ENCODE data around the gene GPR156.

GPR156 gene

DNA sequence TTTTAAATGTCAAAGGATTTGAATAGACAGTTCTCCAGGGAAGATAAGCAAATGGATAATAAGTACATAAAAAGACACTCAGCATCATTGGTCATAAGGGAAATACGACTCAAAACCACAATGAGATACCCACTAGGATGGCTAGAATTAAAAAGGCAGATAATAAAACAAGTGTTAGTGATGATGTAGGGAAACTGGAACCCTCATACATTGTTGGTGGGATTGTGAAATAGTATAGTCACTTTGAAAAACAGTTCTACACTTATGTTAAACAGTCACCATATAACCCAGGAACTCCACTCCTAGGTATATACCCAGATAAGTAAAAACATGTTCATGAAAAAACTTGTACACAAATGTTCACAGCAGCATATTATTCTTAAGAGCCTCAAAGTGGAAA is 72.5 kb downstream of the GPR156 start:
- H3K36me3 ChIP-seq (replicated peaks; ENCODE audit: insufficient read depth, low read length), result no peaks in the 10 kb centered on the region
- no peak for DNase-seq

DNA sequence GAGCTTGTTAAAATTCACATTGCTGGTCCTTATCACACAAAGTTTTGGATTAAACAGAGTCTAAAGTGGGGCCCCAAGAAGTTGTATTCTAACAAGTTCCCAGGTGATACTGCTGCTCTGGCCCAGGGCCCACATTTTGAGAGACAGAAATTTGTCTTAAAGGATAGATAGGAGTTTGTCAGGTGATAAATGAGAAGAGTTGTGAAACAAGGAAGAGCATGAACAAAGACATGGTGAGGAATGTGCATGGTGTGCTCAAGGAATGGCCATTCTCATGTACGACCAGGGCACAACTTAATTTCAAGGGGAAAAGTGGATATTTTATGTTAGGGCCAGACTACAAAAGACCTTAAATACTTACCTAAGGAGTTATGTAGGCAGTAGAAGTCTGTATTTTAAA is 75.6 kb downstream of the GPR156 start:
- no peak overlapping the region for H3K4me2 ChIP-seq (ENCODE audit: low read depth, low read length)
- no peak overlapping the region for H3K4me3 ChIP-seq (ENCODE audit: low read length)
- H3K9ac ChIP-seq (ENCODE audit: low read length), result no peak overlapping the region
- no peaks in the 10 kb centered on the region for H3F3A ChIP-seq (ENCODE audit: insufficient read depth, low read length)
- no peaks in the 10 kb centered on the region for H3K9me2 ChIP-seq (replicated peaks; ENCODE audit: insufficient read depth, low read length)
- no peak for DNase-seq
- no peaks in the 10 kb centered on the region for H4K20me1 ChIP-seq (ENCODE audit: insufficient read depth, low read length)
- H3K27me3 ChIP-seq (replicated peaks; ENCODE audit: insufficient read depth, low read length), result no peaks in the 10 kb centered on the region
- no peaks in the 10 kb centered on the region for H3K9me3 ChIP-seq (replicated peaks; ENCODE audit: insufficient read depth, low read length)
- no peak overlapping the region for H2AFZ ChIP-seq (ENCODE audit: low read length)
- H3K36me3 ChIP-seq (replicated peaks; ENCODE audit: insufficient read depth, low read length), result no peaks in the 10 kb centered on the region
- no peaks in the 10 kb centered on the region for H3K4me1 ChIP-seq (ENCODE audit: low read length)
- H3K27ac ChIP-seq (ENCODE audit: low read length), result no peak overlapping the region
- no peaks in the 10 kb centered on the region for H3K79me2 ChIP-seq (ENCODE audit: low read length)
- no peak for TF ChIP-seq EZH2phosphoT487 (IDR thresholded peaks at IDR 0.05; ENCODE audit: low read length)

More for the DNA sequence above, 72.5 kb downstream of the GPR156 start:
- H3K79me2 ChIP-seq (ENCODE audit: low read length), result no peaks in the 10 kb centered on the region
- no peak overlapping the region for H2AFZ ChIP-seq (ENCODE audit: low read length)
- no peaks in the 10 kb centered on the region for H3F3A ChIP-seq (ENCODE audit: insufficient read depth, low read length)
- no peak overlapping the region for H3K4me3 ChIP-seq (ENCODE audit: low read length)
- no peak overlapping the region for H3K4me2 ChIP-seq (ENCODE audit: low read depth, low read length)
- no peaks in the 10 kb centered on the region for H3K9me2 ChIP-seq (replicated peaks; ENCODE audit: insufficient read depth, low read length)
- H4K20me1 ChIP-seq (ENCODE audit: insufficient read depth, low read length), result no peaks in the 10 kb centered on the region
- H3K9me3 ChIP-seq (replicated peaks; ENCODE audit: insufficient read depth, low read length), result no peaks in the 10 kb centered on the region
- H3K9ac ChIP-seq (ENCODE audit: low read length), result no peak overlapping the region
- TF ChIP-seq, protein P1, sequence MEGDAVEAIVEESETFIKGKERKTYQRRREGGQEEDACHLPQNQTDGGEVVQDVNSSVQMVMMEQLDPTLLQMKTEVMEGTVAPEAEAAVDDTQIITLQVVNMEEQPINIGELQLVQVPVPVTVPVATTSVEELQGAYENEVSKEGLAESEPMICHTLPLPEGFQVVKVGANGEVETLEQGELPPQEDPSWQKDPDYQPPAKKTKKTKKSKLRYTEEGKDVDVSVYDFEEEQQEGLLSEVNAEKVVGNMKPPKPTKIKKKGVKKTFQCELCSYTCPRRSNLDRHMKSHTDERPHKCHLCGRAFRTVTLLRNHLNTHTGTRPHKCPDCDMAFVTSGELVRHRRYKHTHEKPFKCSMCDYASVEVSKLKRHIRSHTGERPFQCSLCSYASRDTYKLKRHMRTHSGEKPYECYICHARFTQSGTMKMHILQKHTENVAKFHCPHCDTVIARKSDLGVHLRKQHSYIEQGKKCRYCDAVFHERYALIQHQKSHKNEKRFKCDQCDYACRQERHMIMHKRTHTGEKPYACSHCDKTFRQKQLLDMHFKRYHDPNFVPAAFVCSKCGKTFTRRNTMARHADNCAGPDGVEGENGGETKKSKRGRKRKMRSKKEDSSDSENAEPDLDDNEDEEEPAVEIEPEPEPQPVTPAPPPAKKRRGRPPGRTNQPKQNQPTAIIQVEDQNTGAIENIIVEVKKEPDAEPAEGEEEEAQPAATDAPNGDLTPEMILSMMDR (IDR thresholded peaks at IDR 0.05; ENCODE audit: low read length), result no peak
- no peak for TF ChIP-seq EZH2phosphoT487 (IDR thresholded peaks at IDR 0.05; ENCODE audit: low read length)
- no peak for TF ChIP-seq EZH2 (optimal IDR thresholded peaks at IDR 0.05; ENCODE audit: low read depth, low read length)
- no peak overlapping the region for H3K27ac ChIP-seq (ENCODE audit: low read length)
- no peaks in the 10 kb centered on the region for H3K4me1 ChIP-seq (ENCODE audit: low read length)
- no peaks in the 10 kb centered on the region for H3K27me3 ChIP-seq (replicated peaks; ENCODE audit: insufficient read depth, low read length)

DNA sequence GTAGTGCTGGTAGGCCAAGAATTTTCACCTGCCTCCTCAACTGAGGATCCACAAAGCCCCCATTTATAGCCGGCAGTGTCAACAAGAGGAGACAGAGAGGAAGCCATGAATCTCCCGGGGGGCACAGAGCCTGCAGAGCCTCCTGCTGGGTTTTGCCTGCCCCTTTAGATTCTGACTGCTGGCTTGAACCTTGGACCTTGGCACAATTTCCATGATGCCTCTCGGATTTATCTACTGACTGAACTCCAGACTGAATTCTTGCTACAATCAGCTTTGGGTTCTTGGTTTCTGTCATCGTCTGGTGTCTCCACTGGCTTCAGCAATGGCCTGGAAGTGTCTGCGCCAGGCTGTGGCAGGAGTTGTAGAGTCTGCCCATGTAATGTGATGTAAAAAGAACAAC is 80.7 kb downstream of the GPR156 start:
- Histone ChIP-seq H3K9me3 (replicated peaks; ENCODE audit: insufficient read depth, low read length) (no peaks in the 10 kb centered on the region), H3K4me2 (ENCODE audit: low read depth, low read length) (no peak overlapping the region), H3K4me3 (ENCODE audit: low read length) (no peak overlapping the region), H3K4me1 (ENCODE audit: low read length) (no peaks in the 10 kb centered on the region), H4K20me1 (ENCODE audit: insufficient read depth, low read length) (no peaks in the 10 kb centered on the region), H3K27me3 (replicated peaks; ENCODE audit: insufficient read depth, low read length) (no peaks in the 10 kb centered on the region), H3K9me2 (replicated peaks; ENCODE audit: insufficient read depth, low read length) (no peaks in the 10 kb centered on the region), H2AFZ (ENCODE audit: low read length) (no peak overlapping the region), H3K9ac (ENCODE audit: low read length) (no peak overlapping the region), H3K36me3 (replicated peaks; ENCODE audit: insufficient read depth, low read length) (no peaks in the 10 kb centered on the region), H3K79me2 (ENCODE audit: low read length) (no peaks in the 10 kb centered on the region), H3F3A (ENCODE audit: insufficient read depth, low read length) (no peaks in the 10 kb centered on the region), H3K27ac (ENCODE audit: low read length) (no peak overlapping the region)
- no peak for TF ChIP-seq EZH2phosphoT487 (IDR thresholded peaks at IDR 0.05; ENCODE audit: low read length)
- no peak for DNase-seq

DNA sequence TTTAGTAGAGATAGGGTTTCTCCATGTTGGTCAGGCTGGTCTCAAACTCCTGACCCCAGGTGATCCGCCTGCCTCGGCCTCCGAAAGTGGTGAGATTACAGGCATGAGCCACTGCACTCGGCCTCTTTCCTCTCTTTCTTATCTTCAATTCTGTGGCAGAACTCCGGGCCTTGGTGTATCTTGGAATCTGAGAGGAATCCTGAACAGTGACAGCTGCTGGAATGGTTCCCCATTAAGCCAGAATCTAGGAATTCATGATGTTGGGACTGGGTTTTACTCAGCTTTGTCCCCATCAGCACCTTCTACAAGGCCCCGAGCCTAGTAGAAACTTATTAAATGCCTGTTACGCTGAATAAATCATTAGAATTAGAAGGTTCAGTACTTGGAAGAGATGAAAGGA is 81.4 kb downstream of the GPR156 start:
- no peaks in the 10 kb centered on the region for H3K79me2 ChIP-seq (ENCODE audit: low read length)
- no peaks in the 10 kb centered on the region for H4K20me1 ChIP-seq (ENCODE audit: insufficient read depth, low read length)
- no peak for DNase-seq
- H3K27me3 ChIP-seq (replicated peaks; ENCODE audit: insufficient read depth, low read length), result no peaks in the 10 kb centered on the region
- no peaks in the 10 kb centered on the region for H3K36me3 ChIP-seq (replicated peaks; ENCODE audit: insufficient read depth, low read length)
- H3K27ac ChIP-seq (ENCODE audit: low read length), result no peak overlapping the region
- no peaks in the 10 kb centered on the region for H3K9me3 ChIP-seq (replicated peaks; ENCODE audit: insufficient read depth, low read length)
- no peak overlapping the region for H2AFZ ChIP-seq (ENCODE audit: low read length)
- H3K4me3 ChIP-seq (ENCODE audit: low read length), result no peak overlapping the region
- no peak overlapping the region for H3K4me2 ChIP-seq (ENCODE audit: low read depth, low read length)
- TF ChIP-seq, protein P1 (IDR thresholded peaks at IDR 0.05; ENCODE audit: low read length), result no peak
- TF ChIP-seq EZH2phosphoT487 (IDR thresholded peaks at IDR 0.05; ENCODE audit: low read length), result no peak
- no peak for TF ChIP-seq EZH2 (optimal IDR thresholded peaks at IDR 0.05; ENCODE audit: low read depth, low read length)
- H3F3A ChIP-seq (ENCODE audit: insufficient read depth, low read length), result no peaks in the 10 kb centered on the region
- no peak overlapping the region for H3K9ac ChIP-seq (ENCODE audit: low read length)
- H3K9me2 ChIP-seq (replicated peaks; ENCODE audit: insufficient read depth, low read length), result no peaks in the 10 kb centered on the region
- H3K4me1 ChIP-seq (ENCODE audit: low read length), result no peaks in the 10 kb centered on the region

Data from MM.1S (cell line).